ENCODE measurements around the gene OBI1.
A peak's percentile ranks its signal among the peaks of the same experiment; 100 is the strongest.

Gene OBI1, protein sequence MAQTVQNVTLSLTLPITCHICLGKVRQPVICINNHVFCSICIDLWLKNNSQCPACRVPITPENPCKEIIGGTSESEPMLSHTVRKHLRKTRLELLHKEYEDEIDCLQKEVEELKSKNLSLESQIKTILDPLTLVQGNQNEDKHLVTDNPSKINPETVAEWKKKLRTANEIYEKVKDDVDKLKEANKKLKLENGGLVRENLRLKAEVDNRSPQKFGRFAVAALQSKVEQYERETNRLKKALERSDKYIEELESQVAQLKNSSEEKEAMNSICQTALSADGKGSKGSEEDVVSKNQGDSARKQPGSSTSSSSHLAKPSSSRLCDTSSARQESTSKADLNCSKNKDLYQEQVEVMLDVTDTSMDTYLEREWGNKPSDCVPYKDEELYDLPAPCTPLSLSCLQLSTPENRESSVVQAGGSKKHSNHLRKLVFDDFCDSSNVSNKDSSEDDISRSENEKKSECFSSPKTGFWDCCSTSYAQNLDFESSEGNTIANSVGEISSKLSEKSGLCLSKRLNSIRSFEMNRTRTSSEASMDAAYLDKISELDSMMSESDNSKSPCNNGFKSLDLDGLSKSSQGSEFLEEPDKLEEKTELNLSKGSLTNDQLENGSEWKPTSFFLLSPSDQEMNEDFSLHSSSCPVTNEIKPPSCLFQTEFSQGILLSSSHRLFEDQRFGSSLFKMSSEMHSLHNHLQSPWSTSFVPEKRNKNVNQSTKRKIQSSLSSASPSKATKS

DNA sequence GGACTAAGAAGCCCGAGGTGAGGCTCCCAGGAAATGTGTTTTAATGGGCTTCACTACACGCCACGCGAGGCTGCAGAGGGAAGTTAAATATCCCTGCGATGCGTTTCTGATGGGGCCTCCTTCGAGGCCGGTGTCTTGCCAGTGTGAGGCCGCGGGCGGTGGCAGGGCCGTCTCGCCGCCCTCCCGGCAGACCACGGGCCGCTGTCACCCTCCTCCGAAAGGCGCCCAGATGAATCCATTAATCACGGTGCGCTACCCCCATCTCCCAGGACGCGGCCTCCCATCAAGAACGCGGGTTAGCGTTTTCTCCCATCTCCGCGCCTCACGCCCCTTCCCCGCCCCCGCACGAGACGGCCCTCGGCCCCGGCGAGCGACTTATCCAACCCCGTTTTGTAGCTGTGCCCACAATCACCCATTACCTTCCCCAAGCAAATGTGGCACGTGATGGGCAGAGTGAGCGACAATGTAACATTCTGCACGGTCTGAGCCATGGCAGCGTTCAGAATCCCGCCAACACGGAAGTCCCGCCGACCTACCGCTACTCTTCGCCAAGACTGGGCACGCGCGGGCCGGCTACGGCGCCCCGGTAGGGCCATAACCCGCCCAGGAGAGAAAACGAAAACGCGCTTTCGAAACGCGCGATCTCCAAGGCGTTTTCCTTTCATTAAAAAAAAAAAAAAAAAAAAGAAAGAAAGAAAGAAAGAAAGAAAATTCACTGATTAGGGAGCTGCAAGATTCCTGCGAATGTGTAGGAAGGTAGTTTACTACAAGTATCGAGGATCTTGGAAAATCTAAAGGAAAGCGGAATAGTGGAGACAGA, at the start of gene OBI1:
TSS of gene OBI1 (minus strand) at position 526 of the 820 bp plus-strand sequence. CDS start at position 491, 35 bp downstream.
- DNase-seq, result peak; percentile 30 to 90 (median 84)

DNA sequence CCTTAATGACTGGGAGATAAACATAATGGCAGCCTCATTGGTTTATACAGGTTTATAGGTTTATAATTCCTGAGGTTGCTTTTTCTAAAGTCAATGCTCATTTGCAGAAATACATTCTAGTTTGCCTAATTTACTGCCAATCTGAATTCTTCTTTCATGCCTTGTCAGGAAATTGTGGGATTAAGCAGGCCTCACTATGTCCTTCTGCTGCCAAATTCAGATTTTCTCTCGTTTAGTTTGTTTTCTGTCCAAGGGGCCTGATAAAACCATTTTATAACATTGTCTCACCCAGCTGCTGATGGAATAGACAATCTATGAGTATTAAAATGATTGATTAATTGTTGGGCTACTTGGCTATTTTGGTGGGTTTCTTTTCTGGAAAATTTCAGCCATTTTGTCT, 42.4 kb upstream of the OBI1 start:
- DNase-seq, result no peak

DNA sequence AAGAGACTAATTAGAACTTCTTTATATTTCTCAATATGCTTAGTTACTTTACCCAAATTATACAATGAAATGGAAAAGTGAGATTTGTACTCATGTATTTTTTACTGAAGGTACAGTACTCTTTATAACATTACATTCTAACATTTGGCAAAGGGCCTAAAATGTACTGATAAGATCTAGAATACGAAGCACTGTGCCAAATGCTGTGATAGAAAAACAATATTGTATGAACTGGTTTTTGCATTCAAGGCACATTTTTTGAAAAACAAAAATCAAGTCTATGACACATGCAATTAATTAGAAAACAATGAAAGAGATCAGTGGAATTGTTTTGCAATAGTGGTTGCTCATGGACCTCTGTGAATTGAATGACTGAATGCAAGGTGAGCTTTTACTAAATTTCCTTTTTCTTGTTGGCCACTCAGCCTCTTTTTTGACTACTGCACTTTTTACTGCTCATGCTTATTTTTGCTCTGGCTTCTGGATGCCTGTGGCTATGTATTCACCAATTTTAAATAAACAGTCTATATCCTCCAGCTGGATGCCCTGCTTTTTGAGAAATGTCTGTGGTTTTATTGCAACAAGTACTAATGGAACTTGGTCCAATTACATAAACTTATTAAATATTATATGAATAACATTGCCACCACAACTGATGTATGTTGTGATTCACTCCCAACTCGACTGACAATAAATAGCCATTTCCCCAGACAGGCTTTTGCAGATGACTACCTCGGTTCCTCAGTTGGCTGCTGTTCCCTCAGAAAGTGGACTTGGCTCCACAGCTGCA, 41.4 kb upstream of the OBI1 start:
- DNase-seq, result no peak

DNA sequence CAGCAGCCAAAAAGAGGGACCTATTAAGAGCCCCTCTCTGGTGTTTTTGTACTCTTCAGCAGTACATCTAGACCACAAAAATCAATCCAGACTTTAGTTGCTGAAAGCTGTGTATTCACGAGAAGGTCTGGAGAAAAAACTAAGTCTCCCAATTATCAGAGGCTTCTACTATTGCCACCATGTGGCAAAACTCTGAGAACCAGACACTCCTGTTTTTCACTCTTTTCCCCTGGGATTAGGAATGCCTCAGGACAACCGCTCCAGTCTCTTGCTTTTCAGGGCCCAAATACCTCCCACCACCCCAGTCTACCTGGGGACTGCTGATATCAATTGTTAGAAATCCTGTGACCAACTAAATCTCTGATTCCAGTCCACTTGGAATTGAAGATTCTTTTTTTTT, 30.1 kb upstream of the OBI1 start:
- no peak for DNase-seq

DNA sequence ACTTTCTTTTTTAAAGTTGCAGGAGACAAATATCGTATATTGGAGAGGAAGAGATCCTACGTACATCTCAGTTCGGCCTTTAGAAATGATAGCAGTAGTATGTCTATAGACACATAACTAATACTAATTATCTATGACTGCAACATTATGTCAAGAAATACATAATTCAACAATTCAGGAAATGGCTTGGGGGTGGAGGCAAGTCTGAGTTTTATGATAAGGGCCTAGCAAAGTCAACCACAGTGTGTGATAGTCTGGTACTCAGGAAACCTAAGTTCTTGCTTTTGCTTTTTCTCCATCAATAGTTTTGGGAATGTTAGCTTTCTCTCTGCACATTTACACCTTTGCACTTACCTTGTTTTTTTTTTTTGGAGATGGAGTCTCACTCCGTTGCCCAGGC, 27.5 kb upstream of the OBI1 start:
- DNase-seq, result no peak

DNA sequence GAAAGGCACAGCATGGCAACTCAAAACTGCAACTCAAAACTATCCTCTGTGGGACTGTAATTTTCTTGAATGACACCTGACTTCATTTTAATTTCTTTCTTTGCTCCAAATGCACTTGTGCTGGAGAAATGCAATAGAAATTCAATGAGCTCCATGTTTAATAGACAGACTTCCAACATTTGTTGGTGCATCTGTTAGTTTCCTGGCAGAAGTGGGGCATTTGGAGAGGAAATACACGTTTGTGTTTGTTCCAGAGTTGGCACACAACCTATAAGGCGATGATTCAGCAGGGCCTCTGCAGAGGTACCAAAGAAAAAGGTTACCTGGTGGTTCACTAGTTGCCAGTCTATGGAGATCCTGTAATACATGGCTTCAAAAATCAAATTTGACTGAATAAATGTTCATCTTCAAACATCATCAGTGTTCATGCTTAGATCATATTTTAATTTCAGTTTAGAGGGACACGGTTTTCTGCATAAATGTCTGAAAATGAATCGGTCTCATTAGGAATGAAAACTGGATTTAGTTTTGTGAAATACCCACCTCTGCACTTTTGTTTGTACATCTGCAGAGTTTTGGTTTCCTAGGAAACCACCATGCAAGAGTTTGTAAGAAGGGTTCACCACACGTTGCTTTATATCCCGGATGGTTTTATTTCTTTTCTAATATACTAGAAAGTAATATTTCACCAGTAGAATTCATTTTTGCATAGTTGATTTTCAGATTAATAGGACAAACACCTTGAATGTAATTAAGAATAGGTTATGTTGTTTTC, 21.8 kb upstream of the OBI1 start:
- peak in 1 of 14 donors; percentile 74 for DNase-seq

DNA sequence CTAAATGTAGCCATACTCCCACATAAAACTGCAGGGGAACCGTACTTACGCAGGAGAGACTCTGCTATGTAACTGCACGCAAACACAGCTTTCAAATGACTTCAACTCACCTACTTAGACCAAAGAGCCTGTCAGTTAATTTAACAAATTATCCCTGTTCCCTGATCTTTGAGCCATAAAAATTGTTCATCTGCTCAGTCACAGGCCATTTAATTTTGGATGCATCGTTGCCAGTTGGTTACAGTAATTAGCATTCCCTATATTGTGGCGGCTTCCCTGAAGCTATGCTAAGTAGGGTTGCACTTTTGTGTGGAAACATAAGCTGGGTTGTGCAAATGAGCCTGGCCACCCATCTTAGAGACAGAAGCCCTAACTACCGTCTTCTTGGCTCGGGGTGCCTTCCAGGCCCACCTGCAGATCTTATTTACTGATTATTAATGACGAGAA, 21.2 kb upstream of the OBI1 start:
- DNase-seq, result peak in 1 of 14 donors; percentile 59

DNA sequence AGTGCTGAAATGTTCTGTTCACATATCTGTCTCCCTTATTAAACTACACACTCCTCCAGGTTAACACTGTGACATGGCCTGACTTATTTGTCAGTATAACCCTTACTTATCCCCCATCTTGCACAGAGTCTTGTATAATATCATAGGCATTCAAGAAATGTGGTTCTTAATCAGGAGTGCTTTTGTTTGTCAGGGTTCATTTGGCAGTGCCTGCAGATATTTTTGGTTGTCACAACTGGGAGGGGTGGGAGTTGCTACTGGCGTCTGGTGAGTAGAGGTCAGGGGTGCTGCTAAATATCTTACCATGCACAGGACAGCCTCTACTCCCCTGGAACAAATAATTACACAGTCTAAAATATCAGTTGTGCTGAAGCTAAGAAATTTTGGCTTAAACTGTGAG, 20.4 kb upstream of the OBI1 start:
- DNase-seq, result no peak

DNA sequence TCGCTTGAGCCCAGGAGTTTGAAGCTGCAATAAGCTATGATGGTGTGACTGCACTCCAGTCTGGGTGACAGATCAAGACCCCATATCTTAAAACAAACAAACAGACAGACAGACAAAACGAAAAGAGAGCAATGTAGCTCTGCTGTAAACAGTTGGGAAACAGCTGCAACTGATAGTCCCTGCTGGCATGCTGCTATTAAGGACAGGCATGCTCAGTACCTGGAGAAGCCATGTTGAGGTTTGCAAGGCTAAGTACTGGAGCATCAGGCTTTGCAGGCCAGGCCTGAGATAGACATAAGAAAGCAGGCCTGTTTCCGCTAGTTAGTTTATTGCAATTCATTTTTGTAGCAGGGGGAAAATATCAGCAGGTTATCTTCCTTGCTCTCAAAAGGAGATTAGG, 16.2 kb upstream of the OBI1 start:
- DNase-seq, result no peak

DNA sequence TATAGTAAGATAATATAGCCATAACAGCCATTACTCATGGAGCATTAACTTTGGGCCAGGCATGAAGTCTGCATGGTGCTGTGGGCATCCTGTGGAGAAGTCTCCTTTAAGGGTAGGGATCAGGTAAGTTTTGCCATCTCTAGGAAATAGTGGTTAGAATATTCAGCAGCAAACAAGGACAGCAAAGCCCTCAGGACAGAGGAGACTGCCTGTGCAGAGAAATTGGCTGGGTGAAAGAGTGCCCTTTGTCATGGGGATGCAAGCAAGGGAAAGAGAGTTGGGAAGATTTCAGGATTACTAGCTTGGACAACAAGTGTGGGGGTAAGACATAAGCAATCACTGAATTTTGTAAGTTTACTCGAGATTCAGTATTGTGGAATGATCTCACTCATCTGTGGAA, 15.7 kb upstream of the OBI1 start:
- no peak for DNase-seq

DNA sequence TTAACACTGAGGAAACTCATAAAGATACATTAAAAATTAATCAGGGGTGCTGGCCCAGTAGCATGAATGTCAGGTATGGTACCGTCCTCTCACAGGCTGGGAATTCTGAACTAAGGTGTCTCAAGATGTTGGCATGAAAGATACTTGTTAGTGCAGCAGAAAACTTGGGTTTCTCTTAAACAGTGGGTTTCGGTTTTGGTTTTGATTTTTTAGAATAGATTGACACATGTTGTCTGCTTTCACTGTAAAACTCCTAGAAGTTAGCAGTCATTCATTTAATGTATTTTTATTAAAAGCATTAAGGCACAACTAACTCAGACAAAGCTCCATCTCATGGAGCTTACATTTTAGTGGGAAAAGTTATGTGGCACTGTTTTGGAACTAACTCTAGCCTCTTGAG, 3.5 kb upstream of the OBI1 start:
- DNase-seq, result no peak

DNA sequence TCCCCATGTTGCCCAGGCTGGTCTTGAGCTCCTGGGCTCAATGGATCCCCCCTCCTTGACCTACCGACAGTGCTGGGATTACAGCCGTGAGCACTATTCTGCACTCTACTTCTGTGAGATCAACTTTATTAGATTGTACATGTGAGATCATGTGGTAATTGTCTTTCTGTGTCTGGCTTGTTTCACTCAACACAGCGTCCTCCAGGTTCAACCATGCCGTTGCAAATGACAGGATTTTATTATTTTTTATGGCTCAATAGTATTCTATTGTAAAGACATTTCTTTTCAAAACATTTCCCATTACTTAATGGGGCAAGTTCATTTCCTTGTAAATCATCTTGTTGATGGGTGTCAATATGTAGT, 1.5 kb upstream of the OBI1 start:
- DNase-seq, result no peak

DNA sequence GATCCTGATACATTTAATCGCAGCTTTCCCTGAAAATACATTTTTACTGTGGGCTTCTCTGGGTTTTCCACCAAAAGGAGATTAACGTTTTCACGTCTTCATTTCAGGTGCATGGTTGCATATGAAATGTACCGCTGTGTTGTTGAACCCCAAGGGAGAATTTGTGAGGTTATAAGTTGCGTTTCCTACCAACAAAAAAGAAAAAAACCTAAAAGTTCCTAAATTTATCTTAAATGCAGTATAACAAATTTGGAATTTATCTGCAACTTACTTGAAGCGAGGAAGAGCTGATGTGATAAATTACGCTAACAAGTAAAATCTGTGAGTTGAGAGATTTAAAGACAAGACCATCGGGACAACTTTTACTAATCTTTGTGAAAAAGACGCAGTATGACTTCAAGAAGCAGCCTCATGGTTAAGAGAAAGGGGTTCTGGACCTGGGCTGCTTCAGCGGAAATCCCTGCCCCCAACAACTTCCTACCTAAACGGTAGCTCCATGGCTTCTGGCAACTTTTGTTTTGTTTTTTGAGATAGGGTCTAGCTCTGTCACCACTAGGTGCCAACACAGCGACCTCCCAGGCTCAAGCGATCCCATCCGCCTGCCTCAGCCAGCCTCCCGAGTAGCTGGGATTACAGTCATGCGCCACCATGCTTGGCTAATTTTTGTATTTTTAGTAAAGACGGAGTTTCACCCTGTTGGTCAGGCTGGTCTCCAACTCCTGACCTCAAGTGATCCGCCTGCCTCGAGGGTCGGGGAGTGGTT, 958 bp upstream of the OBI1 start:
- peak in 5 of 14 donors; percentile 0 to 45 (median 10) for DNase-seq

DNA sequence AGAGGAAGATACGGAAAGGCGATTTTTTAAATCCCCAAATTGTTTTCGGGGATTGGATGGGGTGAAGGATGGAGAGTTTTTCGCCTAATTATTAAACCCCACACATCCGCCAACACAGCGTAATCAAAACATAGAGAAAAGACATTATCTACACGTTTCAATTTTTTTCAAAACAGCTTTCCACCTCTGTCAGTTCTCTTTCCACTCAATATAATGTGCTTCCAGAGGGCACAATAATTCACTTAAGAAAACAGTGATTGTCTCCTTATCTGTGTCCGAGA, 435 bp upstream of the OBI1 start:
- peak in 2 of 14 donors; percentile 51 to 63 for DNase-seq

DNA sequence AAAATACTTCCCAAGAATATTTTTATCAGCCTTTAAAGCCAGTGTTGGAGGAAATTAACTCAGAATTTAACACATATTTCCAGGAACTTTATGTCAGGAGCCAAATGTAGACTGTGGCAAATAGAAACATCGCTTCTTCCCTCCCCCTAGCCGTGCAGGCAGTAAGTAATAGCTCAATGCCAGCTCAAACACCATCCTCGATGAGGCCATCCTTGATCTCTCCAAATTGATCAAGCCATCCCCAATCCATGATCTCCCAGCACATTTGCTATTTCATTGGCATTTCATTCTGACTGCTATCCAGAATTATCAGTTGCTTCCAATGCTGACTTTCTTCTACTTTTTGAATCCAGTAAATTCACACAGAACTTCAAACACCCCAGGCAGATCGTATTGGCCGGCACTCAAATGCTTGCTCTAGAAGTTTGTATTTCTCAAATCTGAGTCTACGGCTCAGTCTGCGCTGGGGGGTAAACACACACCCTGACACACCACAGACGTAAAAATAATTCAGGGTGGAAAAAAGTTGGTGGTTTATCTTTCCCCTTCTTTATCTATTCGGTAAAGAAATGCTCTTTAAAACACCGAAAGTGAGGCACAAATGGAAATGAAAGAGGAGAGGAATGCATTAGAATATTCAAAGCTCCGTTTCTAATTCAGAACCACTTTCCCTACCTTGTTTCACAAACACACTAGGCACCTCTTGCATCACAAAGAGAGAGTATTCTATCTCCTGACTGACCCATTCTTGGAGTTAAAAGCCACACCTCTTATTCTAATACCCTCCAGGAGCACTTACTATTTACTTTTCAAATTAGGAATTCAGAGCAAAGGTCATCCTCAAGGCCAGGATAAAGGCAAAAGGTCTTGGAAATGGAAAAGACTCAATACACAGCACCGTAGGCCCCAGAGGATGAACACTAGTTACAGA, 991 bp downstream of the OBI1 start:
- DNase-seq, result no peak

DNA sequence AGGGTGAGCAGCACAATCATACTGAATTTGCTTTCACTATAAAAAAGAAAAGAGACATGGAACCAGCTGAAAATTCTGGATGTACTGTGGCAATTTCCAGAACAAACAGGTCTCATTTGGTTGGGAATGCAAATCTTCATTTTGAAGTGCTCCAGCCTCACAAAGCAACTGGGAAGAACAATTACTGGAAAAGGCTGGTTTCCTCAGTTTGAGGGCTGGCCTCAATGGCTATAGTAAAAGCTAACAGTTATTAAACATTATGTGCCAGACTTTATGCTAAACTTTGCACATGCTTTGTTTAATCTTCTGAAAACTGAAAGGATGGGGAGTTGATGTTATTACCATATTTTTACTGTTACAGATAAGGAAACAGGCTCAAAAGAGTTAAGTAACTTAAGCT, 3.0 kb downstream of the OBI1 start:
- DNase-seq, result no peak

DNA sequence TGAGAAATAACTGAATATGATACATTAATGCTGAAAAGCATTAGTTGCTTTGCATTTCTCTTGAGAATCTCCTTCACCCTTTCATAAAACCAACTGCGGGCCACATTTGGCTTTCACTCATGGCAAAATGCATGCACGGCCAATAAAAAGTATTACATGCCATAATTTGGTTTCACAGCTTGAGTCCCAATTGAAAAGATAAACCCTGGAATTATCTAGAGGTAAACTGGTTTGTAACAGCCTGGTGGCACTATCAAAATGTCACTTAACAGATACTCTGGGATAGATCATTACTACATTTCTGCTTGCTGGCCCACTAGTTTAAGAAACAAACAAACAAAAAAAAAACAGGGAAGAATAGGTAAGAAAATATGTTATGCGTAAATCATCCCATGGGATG, 3.9 kb downstream of the OBI1 start:
- no peak for DNase-seq

DNA sequence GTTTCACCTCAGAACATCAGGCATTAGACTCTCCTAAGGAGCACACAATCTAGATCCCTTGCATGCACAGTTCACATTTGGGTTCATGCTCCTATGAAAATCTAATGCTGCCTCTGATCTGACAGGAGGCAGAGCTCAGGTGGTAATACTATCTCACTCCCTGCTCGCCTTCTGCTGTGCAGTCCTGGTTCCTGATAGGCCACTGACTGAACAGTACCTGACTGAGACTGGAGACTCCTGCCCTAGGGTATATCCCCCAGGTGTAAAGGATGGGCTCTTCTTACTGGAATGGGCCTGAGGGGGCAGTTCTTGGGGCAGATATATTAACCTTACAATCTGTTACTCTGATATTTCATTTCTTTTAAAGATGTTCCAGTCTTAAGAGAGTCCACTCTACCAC, 6.3 kb downstream of the OBI1 start:
- no peak for DNase-seq

DNA sequence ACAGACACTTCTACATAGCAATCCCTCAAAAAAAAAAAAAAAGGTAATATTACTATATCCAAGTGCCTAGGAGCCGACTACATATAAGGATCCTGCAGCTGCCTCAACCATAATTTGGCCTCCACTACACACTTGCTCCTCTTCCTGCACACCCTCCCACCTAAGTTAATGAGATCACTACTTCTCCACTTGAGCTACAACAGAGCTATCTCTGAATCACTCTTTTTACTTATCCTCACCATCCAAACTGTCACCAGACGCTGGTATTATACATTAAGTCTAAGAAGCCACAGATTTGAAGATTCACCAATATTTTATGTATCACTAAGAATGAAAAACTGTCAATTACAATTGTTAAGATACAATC, 8.3 kb downstream of the OBI1 start:
- no peak for DNase-seq

All from C1 segment of cervical spinal cord (tissue), 14 donors.